Keratinocyte (primary cell): Measurements from ENCODE around the gene HCRTR1.

Experiments
- CTCF ChIP-seq, 3 experiments: IDR thresholded peaks in 1 of 3; conservative IDR thresholded peaks in 1 of 3; optimal IDR thresholded peaks in 1 of 3; 2 replicates in 2 of 3; 3 replicates in 1 of 3; pipeline versions ENCODE3 to v1.5.1; 2011; ENCODE audit warnings: low read length in 3 of 3, mild to moderate bottlenecking in 3 of 3, moderate library complexity in 2 of 3, control low read depth in 1 of 3, inconsistent platforms in 1 of 3; ENCODE audit not compliant: insufficient read depth in 2 of 3; ENCODE audit errors: extremely low read depth in 1 of 3
- EZH2 ChIP-seq: IDR thresholded peaks from one replicate; pipeline ENCODE4 v1.6.1; 2012; ENCODE audit warnings: inconsistent platforms, mild to moderate bottlenecking, low read length, moderate library complexity

GRCh38 chr1:31645274-31645568 is 27.7 kb downstream of the HCRTR1 start:
- TF ChIP-seq CTCF (optimal IDR thresholded peaks at IDR 0.05 in 1 of 3, IDR thresholded peaks at IDR 0.05 in 1 of 3, conservative IDR thresholded peaks at IDR 0.05 in 1 of 3; ENCODE audit: extremely low read depth in 1 of 3, insufficient read depth in 2 of 3, low read length in 3 of 3) (no peak), EZH2 (no peak)
